H9 (cell line): ENCODE results near the gene MRPL1. TPM values are rescaled to one million over a fixed set of nuclear protein-coding genes. Genes with fewer than 3 reads are reported as not detected.

Experiments
- DNase-seq: peaks from one replicate; pipeline ENCODE4 v3.0.0-alpha.2; 2017
- H2AFZ ChIP-seq: one replicate; pipeline ENCODE4 v1.6.1; 2013; ENCODE audit warnings: mild to moderate bottlenecking, low read length, control low read depth, moderate library complexity
- H2AK5ac ChIP-seq: 2 replicates; pipeline ENCODE4 v1.6.1; 2013; ENCODE audit warnings: low read length, control low read depth, mixed read lengths; ENCODE audit not compliant: insufficient read length
- H2BK120ac ChIP-seq: one replicate; pipeline ENCODE4 v1.6.1; 2013; ENCODE audit warnings: low read depth, mild to moderate bottlenecking, low read length, control low read depth, inconsistent platforms; ENCODE audit not compliant: poor library complexity, severe bottlenecking
- H2BK12ac ChIP-seq: 2 replicates; pipeline ENCODE4 v1.6.1; 2013; ENCODE audit warnings: low read length, control low read depth, mixed read lengths, low read depth; ENCODE audit not compliant: insufficient read length
- H2BK15ac ChIP-seq: 2 replicates; pipeline ENCODE4 v1.6.1; 2013; ENCODE audit warnings: low read depth, low read length, control low read depth
- H2BK20ac ChIP-seq: one replicate; pipeline ENCODE4 v1.6.1; 2013; ENCODE audit warnings: low read depth, mild to moderate bottlenecking, low read length, control low read depth, inconsistent platforms; ENCODE audit not compliant: poor library complexity, severe bottlenecking
- H2BK5ac ChIP-seq: 2 replicates; pipeline ENCODE4 v1.6.1; 2013; ENCODE audit warnings: low read length, control low read depth, mixed read lengths; ENCODE audit not compliant: insufficient read length
- H3K14ac ChIP-seq: 2 replicates; pipeline ENCODE4 v1.6.1; 2013; ENCODE audit warnings: low read length, control low read depth; ENCODE audit not compliant: insufficient read depth
- H3K18ac ChIP-seq: 2 replicates; pipeline ENCODE4 v1.6.1; 2013; ENCODE audit warnings: low read depth, mild to moderate bottlenecking, mixed read lengths, low read length, control low read depth; ENCODE audit not compliant: insufficient read length
- H3K23ac ChIP-seq: 2 replicates; pipeline ENCODE4 v1.6.1; 2013; ENCODE audit warnings: low read length, control low read depth, mixed read lengths, low read depth; ENCODE audit not compliant: insufficient read length
- H3K23me2 ChIP-seq: 2 replicates; pipeline ENCODE4 v1.6.1; 2013; ENCODE audit warnings: low read depth, mild to moderate bottlenecking, mixed read lengths, low read length, control low read depth; ENCODE audit not compliant: insufficient read length, poor library complexity, severe bottlenecking
- H3K27ac ChIP-seq: 2 replicates; pipeline ENCODE4 v1.5.1; 2013; ENCODE audit warnings: low read length, control low read depth, mixed read lengths, low read depth; ENCODE audit not compliant: insufficient read length
- H3K27me3 ChIP-seq: 2 replicates; pipeline ENCODE4 v1.6.1; 2013; ENCODE audit warnings: low read length, control low read depth, inconsistent platforms; ENCODE audit not compliant: insufficient read depth
- H3K4ac ChIP-seq: 2 replicates; pipeline ENCODE4 v1.6.1; 2013; ENCODE audit warnings: low read depth, mild to moderate bottlenecking, control low read depth, inconsistent platforms, low read length, moderate library complexity
- H3K4me1 ChIP-seq: 2 replicates; pipeline ENCODE4 v1.6.1; 2013; ENCODE audit warnings: low read length, control low read depth, inconsistent platforms; ENCODE audit not compliant: insufficient read depth
- H3K4me2 ChIP-seq: 2 replicates; pipeline ENCODE4 v1.6.1; 2013; ENCODE audit warnings: low read length, control low read depth, mixed read lengths; ENCODE audit not compliant: insufficient read length, insufficient read depth
- H3K56ac ChIP-seq: 2 replicates; pipeline ENCODE4 v1.6.1; 2013; ENCODE audit warnings: low read depth, mild to moderate bottlenecking, mixed read lengths, low read length, control low read depth; ENCODE audit not compliant: insufficient read length
- H3K79me1 ChIP-seq: 2 replicates; pipeline ENCODE4 v1.6.1; 2013; ENCODE audit warnings: low read depth, mild to moderate bottlenecking, moderate library complexity, low read length, control low read depth, inconsistent platforms; ENCODE audit not compliant: insufficient read depth, poor library complexity, severe bottlenecking
- H3K79me2 ChIP-seq: 2 replicates; pipeline ENCODE4 v1.6.1; 2013; ENCODE audit warnings: low read length, control low read depth, inconsistent platforms; ENCODE audit not compliant: insufficient read depth
- H3K9ac ChIP-seq: 2 replicates; pipeline ENCODE4 v1.6.1; 2013; ENCODE audit warnings: low read length, control low read depth, mixed read lengths; ENCODE audit not compliant: insufficient read length; ENCODE audit errors: extremely low read depth
- H3K9me3 ChIP-seq: one replicate; pipeline ENCODE4 v1.6.1; 2013; ENCODE audit warnings: low read depth, low read length, inconsistent platforms; ENCODE audit not compliant: control insufficient read depth
- H3T11ph ChIP-seq: one replicate; pipeline ENCODE4 v1.6.1; 2013; ENCODE audit warnings: mild to moderate bottlenecking, low read length, control low read depth, inconsistent platforms
- H4K20me1 ChIP-seq: one replicate; pipeline ENCODE4 v1.6.1; 2013; ENCODE audit not compliant: control insufficient read depth, insufficient read length, insufficient read depth
- H4K5ac ChIP-seq: 2 replicates; pipeline ENCODE4 v1.6.1; 2013; ENCODE audit warnings: low read depth, mild to moderate bottlenecking, mixed read lengths, low read length, control low read depth; ENCODE audit not compliant: insufficient read length
- H4K8ac ChIP-seq: replicated peaks from 2 replicates; pipeline ENCODE4 v1.6.1; 2013; ENCODE audit warnings: low read length, control low read depth, mixed read lengths, low read depth; ENCODE audit not compliant: insufficient read length
- H4K91ac ChIP-seq: 2 replicates; pipeline ENCODE4 v1.6.1; 2013; ENCODE audit warnings: low read depth, mild to moderate bottlenecking, moderate library complexity, mixed read lengths, low read length, control low read depth; ENCODE audit not compliant: insufficient read length
- H3K27ac Mint-ChIP-seq, 3 experiments: 2 replicates in 2 of 3; 3 replicates in 1 of 3; pipeline ENCODE4 v1.8.0; 2020 to 2021; ENCODE audit warnings: mixed read lengths in 3 of 3, mild to moderate bottlenecking in 1 of 3, moderate library complexity in 1 of 3
- H3K27me3 Mint-ChIP-seq: 2 replicates; pipeline ENCODE4 v1.8.0; 2021; ENCODE audit warnings: low read depth, mild to moderate bottlenecking, moderate library complexity, mixed read lengths
- H3K36me3 Mint-ChIP-seq, 3 experiments: 2 replicates in 2 of 3; 3 replicates in 1 of 3; pipeline ENCODE4 v1.8.0; 2020 to 2021; ENCODE audit warnings: low read depth in 3 of 3, mixed read lengths in 3 of 3; ENCODE audit not compliant: insufficient read depth in 1 of 3
- H3K4me1 Mint-ChIP-seq, 2 experiments: 2 replicates each; pipeline ENCODE4 v1.8.0; 2020; ENCODE audit warnings: mixed read lengths in 2 of 2
- H3K4me3 Mint-ChIP-seq, 2 experiments: 2 replicates in 1 of 2; 3 replicates in 1 of 2; pipeline ENCODE4 v1.8.0; 2020 to 2021; ENCODE audit warnings: mild to moderate bottlenecking in 2 of 2, mixed read lengths in 2 of 2, moderate library complexity in 1 of 2
- H3K9me3 Mint-ChIP-seq, 2 experiments: 2 replicates in 1 of 2; 3 replicates in 1 of 2; pipeline ENCODE4 v1.8.0; 2020; ENCODE audit warnings: mild to moderate bottlenecking in 2 of 2, mixed read lengths in 2 of 2, moderate library complexity in 1 of 2
- WGBS: extraction: QIAGEN DNeasy Blood & Tissue Kit; methylation state at CpG from one replicate; pipeline ENCODE4 v1.1.7; 2013; ENCODE audit warnings: missing lambda C conversion rate, low lambda C conversion rate, mixed read lengths; ENCODE audit not compliant: insufficient read length; ENCODE audit errors: extremely low coverage; 5-methylcytosine and 5-hydroxymethylcytosine counted together
- total RNA-seq: library from RNA; stranded (reverse); gene quantifications from 2 replicates; pipeline ENCODE4 v1.2.1, GENCODE V29; 2021
- TF ChIP-seq, protein P1 (sequence below): fragments of 200-600 bp; sonication (generic); conservative IDR thresholded peaks from 3 replicates; pipeline ENCODE4 v1.8.0; 2021; ENCODE audit warnings: antibody characterized with exemption, mild to moderate bottlenecking

MRPL1 gene
- total RNA-seq, 1 experiment from 2014 or later = 39.0 TPM

DNA sequence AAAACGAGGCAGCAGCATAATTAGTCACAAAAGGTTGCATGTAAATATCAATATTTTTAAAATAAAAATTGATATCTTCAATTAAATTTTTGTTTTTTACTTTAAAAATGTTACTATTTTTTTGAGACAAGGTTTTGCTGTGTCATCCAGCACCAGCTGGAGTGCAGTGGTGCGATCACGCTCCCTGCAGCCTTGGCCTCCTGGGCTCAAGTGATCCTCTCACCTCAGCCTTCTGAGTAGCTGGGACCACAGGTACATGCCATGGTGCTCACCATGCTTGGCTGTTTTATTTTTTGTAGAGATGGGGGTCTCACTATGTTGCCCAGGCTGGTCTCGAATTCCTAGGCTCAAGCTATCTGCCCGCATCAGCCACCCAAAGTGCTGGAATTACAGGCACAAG, 97.7 kb downstream of the MRPL1 start:
- H3K9ac ChIP-seq = no peak overlapping the region
- H2BK120ac ChIP-seq = no peak overlapping the region
- TF ChIP-seq, protein P1, sequence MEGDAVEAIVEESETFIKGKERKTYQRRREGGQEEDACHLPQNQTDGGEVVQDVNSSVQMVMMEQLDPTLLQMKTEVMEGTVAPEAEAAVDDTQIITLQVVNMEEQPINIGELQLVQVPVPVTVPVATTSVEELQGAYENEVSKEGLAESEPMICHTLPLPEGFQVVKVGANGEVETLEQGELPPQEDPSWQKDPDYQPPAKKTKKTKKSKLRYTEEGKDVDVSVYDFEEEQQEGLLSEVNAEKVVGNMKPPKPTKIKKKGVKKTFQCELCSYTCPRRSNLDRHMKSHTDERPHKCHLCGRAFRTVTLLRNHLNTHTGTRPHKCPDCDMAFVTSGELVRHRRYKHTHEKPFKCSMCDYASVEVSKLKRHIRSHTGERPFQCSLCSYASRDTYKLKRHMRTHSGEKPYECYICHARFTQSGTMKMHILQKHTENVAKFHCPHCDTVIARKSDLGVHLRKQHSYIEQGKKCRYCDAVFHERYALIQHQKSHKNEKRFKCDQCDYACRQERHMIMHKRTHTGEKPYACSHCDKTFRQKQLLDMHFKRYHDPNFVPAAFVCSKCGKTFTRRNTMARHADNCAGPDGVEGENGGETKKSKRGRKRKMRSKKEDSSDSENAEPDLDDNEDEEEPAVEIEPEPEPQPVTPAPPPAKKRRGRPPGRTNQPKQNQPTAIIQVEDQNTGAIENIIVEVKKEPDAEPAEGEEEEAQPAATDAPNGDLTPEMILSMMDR = no peak
- no peak overlapping the region for H3K27ac ChIP-seq
- no peak for DNase-seq
- H4K5ac ChIP-seq = no peak overlapping the region
- H2AFZ ChIP-seq = no peak overlapping the region
- no peaks in the 10 kb centered on the region for H3K9me3 ChIP-seq
- no peaks in the 10 kb centered on the region for H3K27me3 Mint-ChIP-seq
- no peak overlapping the region for H3K4me3 Mint-ChIP-seq
- no peak overlapping the region for H3T11ph ChIP-seq
- no peak overlapping the region for H2AK5ac ChIP-seq
- H2BK20ac ChIP-seq = no peak overlapping the region
- no peak overlapping the region for H3K4ac ChIP-seq
- no peaks in the 10 kb centered on the region for H3K79me1 ChIP-seq
- no peaks in the 10 kb centered on the region for H3K79me2 ChIP-seq
- H2BK15ac ChIP-seq = no peak overlapping the region
- H4K91ac ChIP-seq = no peak overlapping the region
- no peak overlapping the region for H3K14ac ChIP-seq
- H3K4me2 ChIP-seq = no peak overlapping the region
- no peak overlapping the region for H2BK12ac ChIP-seq
- no peak overlapping the region for H3K18ac ChIP-seq
- no peaks in the 10 kb centered on the region for H4K20me1 ChIP-seq
- WGBS = no CpG with 5 or more reads among the region's 5 CpGs
- no peak overlapping the region for H4K8ac ChIP-seq
- no peaks in the 10 kb centered on the region for H3K23me2 ChIP-seq
- no peaks in the 10 kb centered on the region for H3K36me3 Mint-ChIP-seq
- H3K9me3 Mint-ChIP-seq = no peaks in the 10 kb centered on the region
- no peak overlapping the region for H3K27ac Mint-ChIP-seq
- peaks cover 0 to 3% of the 10 kb centered on the region in 2 experiments; a peak in 2 of 4 replicates for H3K4me1 Mint-ChIP-seq
- no peak overlapping the region for H3K56ac ChIP-seq
- no peak overlapping the region for H3K23ac ChIP-seq
- H2BK5ac ChIP-seq = no peak overlapping the region
- H3K4me1 ChIP-seq = no peaks in the 10 kb centered on the region
- no peaks in the 10 kb centered on the region for H3K27me3 ChIP-seq
